Measurements from ENCODE around the gene SLC30A5.

GRCh38 chr5:69149676-69150010 is 55.8 kb downstream of the SLC30A5 start:
- TF ChIP-seq POLR2AphosphoS5 (IDR thresholded peaks at IDR 0.05; ENCODE audit: low read depth, low read length): no peak
- no peak for TF ChIP-seq TAF1 (IDR thresholded peaks at IDR 0.05; ENCODE audit: borderline replicate concordance, insufficient read depth, low read length)
